T47D (cell line): ENCODE measurements around the gene CEP128.

Experiments used
- DNase-seq, 2 experiments: peaks; one replicate each; pipeline versions ENCODE4 v3.0.0 to v3.0.0-alpha.2; 2011 to 2012; ENCODE audit warnings: low read depth in 1 of 2, low spot score in 1 of 2
- JUND ChIP-seq: IDR thresholded peaks from 2 replicates; pipeline ENCODE4 v1.6.1; 2012; ENCODE audit warnings: low read depth
- in situ Hi-C: cut with HindIII; loops from 2 replicates; pipeline ENCODE4 v1.10.0; 2016; ENCODE audit warnings: low sequenced_read_pairs, low pct_unique_long_range_greater_than_20kb

CEP128 gene

GRCh38 chr14:80941241-80942185 is at the start of gene CEP128:
TSS of gene CEP128 (minus strand) at chr14:80941738.
- peak; percentile 74 to 99 for DNase-seq
- in situ Hi-C loops: no loop called here
- no peak for TF ChIP-seq JUND

GRCh38 chr14:80988735-80989429 is 47.3 kb upstream of the CEP128 start:
- TF ChIP-seq JUND: no peak
- in situ Hi-C loops: no loop called here
- DNase-seq: no peak

GRCh38 chr14:80988192-80988591 is 46.7 kb upstream of the CEP128 start:
- TF ChIP-seq JUND: no peak
- DNase-seq: no peak
- in situ Hi-C loops: no loop called here

GRCh38 chr14:80987235-80988032 is 45.9 kb upstream of the CEP128 start:
- peak; percentile 60 to 84 for DNase-seq
- no peak for TF ChIP-seq JUND
- in situ Hi-C loops: no loop called here

GRCh38 chr14:80982711-80983110 is 41.2 kb upstream of the CEP128 start:
- in situ Hi-C loops: no loop called here
- no peak for DNase-seq
- TF ChIP-seq JUND: no peak

- no peak for TF ChIP-seq JUND
- in situ Hi-C loops: no loop called here
- no peak for DNase-seq
Measured at GRCh38 chr14:80981673-80982072, 40.1 kb upstream of the CEP128 start.

GRCh38 chr14:80981156-80981555 is 39.6 kb upstream of the CEP128 start:
- no peak for DNase-seq
- in situ Hi-C loops: no loop called here
- TF ChIP-seq JUND: no peak

- in situ Hi-C loops: no loop called here
- TF ChIP-seq JUND: no peak
- no peak for DNase-seq
Measured at GRCh38 chr14:80979951-80980350, 38.4 kb upstream of the CEP128 start.

GRCh38 chr14:80978403-80978802 is 36.9 kb upstream of the CEP128 start:
- no peak for DNase-seq
- TF ChIP-seq JUND: no peak
- in situ Hi-C loops: no loop called here

- DNase-seq: no peak
- no peak for TF ChIP-seq JUND
- in situ Hi-C loops: no loop called here
Measured at GRCh38 chr14:80977221-80977620, 35.7 kb upstream of the CEP128 start.

- DNase-seq: no peak
- in situ Hi-C loops: no loop called here
- TF ChIP-seq JUND: no peak
Measured at GRCh38 chr14:80974679-80975078, 33.1 kb upstream of the CEP128 start.

GRCh38 chr14:80973931-80974641 is 32.5 kb upstream of the CEP128 start:
- in situ Hi-C loops: no loop called here
- TF ChIP-seq JUND: no peak
- DNase-seq: no peak
